22Rv1 (cell line): ENCODE results near the gene ZNF76.

ENCODE experiments used
- ZFX ChIP-seq: fragments of 450-650 bp; IDR thresholded peaks from 2 replicates; pipeline ENCODE4 v1.6.1; 2017; ENCODE audit warnings: antibody characterized with exemption, borderline replicate concordance
- TF ChIP-seq, protein P1 (sequence below): fragments of 450-650 bp; IDR thresholded peaks from 2 replicates; pipeline ENCODE4 v1.5.1; 2017; ENCODE audit warnings: mild to moderate bottlenecking

DNA sequence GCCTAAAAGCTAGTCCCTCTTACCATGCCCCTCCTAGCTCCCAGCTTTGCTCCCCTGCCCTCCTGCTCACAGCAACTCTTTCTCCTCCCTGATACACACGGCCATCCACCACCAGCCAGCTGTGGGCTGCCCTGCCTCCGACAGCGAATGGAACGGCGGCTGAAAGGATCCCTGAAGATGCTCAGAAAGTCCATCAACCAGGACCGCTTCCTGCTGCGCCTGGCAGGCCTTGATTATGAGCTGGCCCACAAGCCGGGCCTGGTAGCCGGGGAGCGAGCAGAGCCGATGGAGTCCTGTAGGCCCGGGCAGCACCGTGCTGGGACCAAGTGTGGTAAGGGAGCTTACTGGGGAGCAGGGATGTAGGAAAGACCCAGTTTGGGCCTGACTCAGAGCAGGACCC lies 16.6 kb upstream of the ZNF76 start:
- TF ChIP-seq, protein P1, sequence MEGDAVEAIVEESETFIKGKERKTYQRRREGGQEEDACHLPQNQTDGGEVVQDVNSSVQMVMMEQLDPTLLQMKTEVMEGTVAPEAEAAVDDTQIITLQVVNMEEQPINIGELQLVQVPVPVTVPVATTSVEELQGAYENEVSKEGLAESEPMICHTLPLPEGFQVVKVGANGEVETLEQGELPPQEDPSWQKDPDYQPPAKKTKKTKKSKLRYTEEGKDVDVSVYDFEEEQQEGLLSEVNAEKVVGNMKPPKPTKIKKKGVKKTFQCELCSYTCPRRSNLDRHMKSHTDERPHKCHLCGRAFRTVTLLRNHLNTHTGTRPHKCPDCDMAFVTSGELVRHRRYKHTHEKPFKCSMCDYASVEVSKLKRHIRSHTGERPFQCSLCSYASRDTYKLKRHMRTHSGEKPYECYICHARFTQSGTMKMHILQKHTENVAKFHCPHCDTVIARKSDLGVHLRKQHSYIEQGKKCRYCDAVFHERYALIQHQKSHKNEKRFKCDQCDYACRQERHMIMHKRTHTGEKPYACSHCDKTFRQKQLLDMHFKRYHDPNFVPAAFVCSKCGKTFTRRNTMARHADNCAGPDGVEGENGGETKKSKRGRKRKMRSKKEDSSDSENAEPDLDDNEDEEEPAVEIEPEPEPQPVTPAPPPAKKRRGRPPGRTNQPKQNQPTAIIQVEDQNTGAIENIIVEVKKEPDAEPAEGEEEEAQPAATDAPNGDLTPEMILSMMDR: no peak
- no peak for TF ChIP-seq ZFX
